Stimulated activated CD8-positive, alpha-beta memory T cell treated with anti-CD3 and anti-CD28 coated beads, Interleukin-7, amount 100 ng/mL, for 48 hours (primary cell): Measurements from ENCODE around the gene DERL3.
"Not testable (repeated sequence)": the region's sequence is repeated elsewhere in the genome, so short reads cannot be mapped to it uniquely, and the experiment has no call there.

ENCODE experiments used
- DNase-seq, 2 donors: peaks; one replicate each; pipeline ENCODE4 v3.0.0-alpha.2; 2020; ENCODE audit warnings: low read depth in 1 of 2; ENCODE audit errors: extremely low read depth in 1 of 2

The DERL3 gene

DNA sequence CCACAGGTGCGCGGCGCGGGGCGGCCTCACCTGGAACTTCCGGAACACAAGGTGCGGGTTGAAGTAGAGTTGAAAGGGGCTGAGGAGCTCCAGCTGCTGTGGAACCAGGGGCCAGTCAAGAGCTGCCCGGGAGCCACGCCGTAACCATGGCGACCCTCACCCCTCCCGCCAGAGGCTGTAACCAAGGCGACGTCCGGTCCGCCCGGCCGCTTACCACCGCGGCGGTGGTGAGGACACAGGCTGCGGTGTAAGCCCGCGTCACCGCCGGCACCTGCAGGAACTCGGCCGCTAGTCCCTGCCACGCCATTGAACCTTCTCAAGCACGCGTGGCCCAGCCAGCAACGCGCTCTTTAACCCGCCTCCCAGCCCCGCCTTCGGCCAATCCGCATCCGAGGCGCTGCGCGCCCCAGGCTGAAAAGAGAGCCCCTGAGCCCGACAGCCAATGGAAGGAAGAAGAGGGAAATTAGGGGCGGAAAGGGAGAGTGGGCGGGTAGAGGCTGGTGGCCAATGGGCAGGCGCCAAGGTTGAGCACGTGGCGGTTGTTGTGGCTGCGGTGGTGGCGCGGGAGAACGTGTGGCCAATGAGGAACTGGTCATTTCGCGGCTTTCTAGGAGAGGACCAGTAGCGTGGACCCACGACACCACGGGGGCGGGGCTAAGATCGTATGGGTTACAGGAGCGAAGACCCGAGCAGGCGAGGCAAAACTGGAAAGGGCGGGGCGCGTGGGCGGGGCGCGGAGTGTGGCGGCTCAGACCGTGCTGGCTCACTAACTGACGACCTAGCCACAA is at the start of gene DERL3:
Gene DERL3, minus strand, starts transcription at position 326 of the 788 bp plus-strand sequence. Its CDS starts 19 bp downstream, at position 307.
- DNase-seq = peak; percentile 94 to 98

DNA sequence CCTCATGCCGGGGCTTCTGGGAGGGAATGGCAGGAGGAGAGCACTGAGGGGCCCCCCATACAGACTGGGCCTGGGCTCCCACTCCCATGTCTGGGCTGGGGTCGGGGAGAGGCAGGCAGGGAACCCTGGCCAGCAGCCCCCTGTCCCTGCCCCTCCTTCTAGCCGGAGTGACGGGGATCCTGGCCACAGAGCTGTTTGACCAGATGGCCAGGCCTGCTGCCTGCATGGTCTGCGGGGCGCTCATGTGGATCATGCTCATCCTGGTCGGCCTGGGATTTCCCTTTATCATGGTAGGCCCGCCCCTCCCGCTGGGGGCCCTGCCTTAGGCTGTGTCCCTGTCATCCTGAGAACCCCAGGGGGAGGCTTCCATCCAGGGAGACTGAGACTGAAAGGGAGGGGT is 45.3 kb upstream of the DERL3 start:
- DNase-seq = no peak

DNA sequence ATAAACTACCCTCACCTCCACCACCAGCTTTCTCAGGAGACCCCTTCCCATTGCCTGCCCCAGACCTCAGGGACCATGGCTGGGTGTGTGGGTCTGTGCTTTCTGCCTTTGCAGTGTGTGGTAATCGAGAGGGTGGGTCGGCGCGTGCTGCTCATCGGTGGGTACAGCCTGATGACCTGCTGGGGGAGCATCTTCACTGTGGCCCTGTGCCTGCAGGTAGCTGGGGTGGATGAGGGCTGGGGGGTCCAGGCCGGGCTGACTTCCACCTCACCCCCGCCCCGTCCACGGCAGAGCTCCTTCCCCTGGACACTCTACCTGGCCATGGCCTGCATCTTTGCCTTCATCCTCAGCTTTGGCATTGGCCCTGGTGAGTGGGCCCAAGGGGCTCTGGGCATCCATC is 44.9 kb upstream of the DERL3 start:
- no peak for DNase-seq

DNA sequence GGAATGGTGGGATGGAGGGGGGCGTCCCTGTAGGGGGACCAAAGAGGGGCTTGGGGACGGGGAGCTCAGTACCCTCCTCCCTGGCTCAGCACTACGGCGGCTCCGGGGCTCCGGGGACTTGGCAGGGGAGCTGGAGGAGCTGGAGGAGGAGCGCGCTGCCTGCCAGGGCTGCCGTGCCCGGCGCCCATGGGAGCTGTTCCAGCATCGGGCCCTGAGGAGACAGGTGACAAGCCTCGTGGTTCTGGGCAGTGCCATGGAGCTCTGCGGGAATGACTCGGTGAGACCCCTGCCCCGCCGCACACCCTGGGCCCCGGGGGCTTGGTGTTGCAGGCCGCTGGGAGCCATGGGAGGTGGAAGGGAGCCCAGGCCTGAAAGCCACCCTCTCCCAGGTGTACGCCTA is 43.6 kb upstream of the DERL3 start:
- no peak for DNase-seq

DNA sequence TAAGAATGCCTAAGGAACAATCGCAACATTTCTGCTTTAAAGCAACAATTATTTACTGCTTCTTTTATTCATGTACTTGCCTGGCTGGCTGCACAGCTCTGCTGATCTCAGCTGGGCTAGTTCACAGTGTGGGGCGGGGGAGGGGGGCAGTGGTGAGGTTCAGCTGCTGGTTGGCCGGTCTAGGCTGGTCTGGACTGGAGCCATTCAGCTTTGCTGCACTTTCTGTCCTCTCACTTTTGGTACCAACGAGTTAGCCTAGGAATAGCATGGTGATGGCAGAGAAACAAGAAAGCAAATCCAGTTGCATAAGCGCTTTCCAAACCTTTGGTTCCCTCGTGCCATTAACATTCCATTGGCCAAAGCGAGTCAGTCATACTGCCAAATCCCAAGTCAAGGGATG is 39.4 kb upstream of the DERL3 start:
- no peak for DNase-seq

DNA sequence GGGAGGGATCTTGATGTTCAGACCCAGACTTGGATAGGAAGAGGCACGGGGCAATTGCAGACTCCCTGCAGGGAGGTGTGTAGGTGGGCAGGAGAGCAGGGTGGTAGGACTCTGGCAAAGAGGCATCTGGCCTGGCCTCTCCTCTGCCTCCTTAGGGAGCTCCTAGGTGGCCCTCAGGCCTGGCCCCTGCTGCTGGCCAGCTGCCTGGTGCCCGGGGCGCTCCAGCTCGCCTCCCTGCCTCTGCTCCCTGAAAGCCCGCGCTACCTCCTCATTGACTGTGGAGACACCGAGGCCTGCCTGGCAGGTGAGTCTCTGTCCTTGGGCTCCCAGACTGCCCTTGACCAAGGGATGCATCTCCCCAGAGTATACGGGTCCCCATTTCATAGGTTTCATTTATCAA is 38.8 kb upstream of the DERL3 start:
- DNase-seq = no peak

DNA sequence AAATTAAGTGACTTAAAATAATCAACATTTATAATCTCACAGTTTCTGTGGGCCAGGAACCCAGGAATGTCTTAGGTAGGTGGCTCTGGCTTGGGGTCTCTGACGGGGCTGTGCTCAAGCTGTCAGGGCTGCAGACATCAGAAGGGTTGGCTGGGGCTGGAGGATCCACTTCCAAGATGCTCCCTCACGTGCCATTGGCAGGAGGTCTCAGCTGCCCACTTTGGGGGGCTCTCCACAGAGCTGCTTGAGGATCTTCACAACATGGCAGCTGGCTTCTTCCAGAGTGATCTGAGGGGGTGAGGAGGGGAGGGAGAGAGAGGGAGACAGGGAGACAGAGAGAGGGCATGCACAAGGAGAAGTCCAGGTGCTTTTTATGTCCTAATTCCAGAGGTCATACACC is 37.0 kb upstream of the DERL3 start:
- DNase-seq = no peak

DNA sequence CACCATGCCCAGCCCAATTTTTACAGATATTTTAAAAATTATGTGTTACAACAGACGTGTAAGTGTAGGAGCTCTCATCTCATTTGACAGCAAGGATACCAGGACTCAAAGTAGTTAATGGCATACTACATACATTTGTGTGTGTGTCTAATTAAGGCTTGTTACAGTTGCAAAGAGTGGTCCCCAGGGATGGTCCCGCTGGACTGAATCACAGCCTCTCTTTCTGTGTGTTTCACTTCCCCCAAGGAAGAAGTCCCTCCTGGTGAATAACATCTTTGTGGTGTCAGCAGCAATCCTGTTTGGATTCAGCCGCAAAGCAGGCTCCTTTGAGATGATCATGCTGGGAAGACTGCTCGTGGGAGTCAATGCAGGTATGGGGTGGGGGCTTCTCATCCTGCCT is 36.1 kb upstream of the DERL3 start:
- no peak for DNase-seq

DNA sequence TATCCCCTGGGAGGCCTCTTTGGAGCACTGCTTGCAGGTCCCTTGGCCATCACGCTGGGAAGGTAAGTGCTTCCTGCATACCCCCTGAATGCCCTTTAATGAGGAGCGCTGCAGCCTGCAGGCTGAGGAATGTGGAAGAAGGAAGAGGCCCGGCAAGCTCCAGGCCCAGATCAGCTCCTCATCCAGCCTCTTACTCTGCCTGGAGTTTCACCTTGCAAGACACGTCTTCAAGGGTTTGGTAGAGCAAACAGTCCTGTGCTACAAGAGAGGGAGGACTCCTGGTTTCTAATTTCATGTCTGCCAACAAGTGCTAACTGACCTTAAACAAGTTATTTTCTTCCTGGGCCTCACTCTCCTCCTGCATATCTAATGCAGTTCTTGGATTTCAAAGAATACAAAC is 29.8 kb upstream of the DERL3 start:
- no peak for DNase-seq

DNA sequence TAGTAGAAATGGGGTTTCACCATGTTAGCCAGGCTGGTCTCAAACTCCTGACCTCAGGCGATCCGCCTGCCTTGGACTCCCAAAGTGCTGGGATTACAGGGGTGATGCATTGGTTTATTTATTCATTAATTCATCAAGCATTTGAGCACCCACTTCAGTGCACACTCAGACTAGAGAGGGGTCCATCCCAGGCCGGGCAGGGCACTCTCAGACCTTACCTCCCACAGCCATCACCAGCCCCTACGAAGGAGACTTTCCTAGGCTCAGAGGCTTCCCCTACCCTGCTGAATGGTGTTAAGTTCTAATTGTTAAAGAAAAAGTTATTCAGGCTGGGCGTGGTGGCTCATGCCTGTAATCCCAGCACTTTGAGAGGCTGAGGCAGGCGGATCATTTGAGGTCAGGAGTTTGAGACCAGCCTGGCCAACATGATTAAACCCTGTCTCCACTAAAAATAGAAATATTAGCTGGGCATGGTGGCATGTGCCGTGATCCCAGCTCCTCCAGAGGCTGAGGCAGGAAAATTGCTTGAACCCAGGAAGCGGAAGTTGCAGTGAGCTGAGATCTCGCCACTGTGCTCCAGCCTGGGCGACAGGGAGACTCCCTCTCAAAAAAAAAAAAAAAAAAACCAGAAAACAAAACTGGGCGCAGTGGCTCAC is 25.8 kb upstream of the DERL3 start:
- not testable (repeated sequence) for DNase-seq

DNA sequence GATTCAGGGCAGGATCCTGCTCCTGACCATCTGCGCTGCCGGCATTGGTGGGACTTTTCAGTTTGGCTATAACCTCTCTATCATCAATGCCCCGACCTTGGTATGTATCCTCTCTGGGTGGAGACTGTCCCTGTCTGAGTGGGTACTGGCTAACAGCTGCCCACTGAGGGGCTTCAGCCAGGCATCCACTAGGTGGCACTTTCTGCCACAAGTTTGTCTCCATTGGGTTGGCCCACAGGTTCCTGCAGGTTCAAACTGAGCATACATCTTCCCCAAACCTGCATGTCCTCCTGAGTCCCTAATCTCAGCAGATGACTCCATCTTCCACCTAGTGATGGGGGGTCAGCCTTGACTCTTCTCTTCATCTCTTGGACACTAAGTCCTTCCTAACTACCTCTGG is 23.3 kb upstream of the DERL3 start:
- DNase-seq = peak in 1 of 2 donors; percentile 43

DNA sequence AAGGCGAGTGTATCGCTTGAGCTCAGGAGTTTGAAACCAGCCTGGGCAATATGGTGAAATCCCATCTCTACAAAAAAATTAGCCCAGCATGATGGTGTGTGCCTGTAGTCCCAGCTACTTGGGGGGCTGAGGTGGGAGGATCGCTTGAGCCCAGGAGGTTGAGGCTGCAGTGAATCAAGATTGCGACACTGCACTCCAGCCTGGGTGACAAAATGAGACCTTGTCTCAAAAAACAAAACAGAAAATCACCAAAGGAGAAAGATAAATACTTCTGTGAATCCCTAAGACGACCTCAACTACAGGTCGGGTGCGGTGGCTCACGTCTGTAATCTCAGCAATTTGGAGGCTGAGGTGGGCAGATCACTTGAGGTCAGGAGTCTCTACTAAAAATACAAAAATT is 21.4 kb upstream of the DERL3 start:
- not testable (repeated sequence) for DNase-seq

DNA sequence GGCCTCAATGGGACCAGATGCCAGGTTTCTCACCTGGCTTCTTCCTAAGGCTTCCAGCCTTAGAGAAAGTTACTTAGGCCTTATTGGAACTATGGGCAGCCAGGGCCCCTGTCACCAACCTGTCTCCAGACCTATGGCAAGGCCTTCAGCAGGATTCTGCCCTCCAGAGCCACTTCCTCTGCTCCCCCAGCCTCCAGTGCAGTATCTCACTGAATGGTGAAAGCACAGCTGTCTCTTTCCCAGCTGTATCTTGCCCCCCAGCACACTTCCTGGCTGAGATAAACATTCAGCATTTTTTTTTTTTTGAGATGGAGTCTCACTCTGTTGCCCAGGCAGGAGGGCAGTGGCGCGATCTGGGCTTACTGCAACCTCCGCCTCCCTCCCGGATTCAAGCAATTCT is 20.4 kb upstream of the DERL3 start:
- DNase-seq = no peak

DNA sequence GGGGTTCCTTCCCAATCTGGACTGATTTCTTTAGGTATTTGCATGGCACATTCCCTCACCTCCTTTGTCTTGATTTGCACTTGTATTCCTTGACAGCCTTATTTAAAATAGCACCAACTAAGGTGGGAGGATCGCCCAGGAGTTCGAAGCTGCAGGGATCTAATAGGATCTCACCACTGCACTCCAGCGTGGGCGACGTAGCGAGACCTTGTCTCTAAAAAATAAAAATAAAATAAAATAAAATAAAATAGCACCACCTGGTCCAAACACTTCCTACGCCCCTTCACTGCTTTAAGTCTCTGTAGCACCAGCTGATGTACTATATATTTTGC is 19.6 kb upstream of the DERL3 start:
- DNase-seq = no peak

DNA sequence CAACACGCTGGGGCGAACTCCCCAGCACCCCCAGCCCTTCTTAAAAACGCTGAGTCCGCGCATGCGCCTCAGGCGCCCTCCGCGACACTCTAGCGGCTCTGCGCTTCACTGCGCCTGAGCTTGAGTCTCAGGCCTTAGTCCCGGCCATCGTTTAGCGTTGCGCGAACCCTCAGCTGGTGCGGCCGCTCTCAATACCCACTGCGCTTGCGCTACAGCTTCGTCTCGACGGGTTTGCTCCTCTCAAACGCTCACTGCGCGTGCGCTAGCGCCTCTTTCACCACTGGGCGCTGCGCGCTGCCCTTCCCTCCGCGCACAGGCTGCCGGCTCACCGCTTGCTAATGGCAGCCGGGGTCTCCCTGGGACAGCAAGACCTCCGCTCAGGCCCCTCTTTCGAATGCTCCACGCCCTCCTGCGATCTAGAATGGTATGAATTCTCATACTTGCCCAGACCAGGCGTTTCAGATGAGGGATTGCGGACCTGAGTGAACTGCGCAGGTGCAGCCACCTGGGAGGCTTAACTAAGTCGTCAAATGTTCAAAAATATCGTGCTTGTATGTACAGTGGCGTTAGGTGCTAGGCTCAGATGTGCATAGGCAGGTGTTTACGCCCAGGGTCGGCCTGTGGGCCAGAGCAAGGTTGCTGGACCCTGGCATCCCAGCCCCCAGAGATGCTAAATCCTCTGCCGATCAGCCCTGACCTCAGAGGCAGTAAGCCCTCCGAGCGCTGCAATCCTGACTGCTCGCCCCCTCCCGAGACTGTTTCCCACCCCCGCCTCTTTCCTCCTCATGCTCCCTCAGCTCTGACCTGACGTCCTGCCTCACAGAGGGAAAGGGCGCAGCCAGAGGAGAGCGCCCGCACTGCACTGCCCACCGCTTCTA is 19.0 kb upstream of the DERL3 start, which contains the start of gene SLC2A11:
Gene SLC2A11, plus strand, starts transcription at position 270 of the 878 bp plus-strand sequence. Its CDS starts 125 bp downstream, at position 395.
- DNase-seq = peak; percentile 86 to 95

DNA sequence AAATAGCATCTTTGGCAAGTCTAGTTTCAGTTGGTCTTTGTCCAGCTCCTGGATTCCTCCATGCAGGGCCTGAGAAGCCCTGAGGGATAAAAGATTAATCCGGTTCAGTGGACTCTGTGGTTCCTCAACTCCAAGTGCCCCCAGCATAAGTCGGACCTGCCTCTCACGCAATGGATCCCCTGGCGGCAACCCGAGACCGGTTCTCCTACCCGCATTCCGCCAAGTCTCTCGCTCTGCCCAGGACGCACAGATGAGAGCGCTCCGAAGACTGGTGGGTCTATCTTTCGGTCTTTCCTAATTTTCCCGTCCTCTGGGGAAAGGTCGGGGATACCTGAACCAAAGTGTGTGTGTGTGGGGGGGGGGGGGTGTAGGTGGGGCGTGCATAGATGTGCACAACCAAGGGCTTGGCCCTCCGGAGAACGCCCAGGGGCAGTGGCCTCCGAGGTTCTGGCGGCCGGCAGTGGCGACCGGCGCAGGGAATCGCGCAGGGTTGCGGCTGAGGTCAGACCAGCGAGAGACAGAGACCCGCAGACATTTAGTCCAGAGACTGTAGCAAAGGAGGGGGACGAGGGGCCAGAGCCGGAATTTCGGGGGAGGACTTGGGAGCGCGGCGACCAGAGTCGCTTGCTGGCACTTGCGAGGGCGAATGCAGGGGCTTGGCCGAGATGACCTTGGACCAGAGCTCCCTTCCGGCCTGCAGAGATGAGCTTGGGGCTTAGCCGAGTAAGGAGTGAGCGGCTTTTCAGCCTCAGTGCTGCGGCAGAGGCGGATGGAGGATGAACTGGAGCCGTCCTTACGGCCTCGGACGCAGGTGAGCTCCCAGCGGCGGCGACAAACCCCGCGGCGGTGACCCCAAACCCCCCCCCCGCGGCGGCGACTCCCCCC is 18.2 kb upstream of the DERL3 start:
- no peak for DNase-seq

DNA sequence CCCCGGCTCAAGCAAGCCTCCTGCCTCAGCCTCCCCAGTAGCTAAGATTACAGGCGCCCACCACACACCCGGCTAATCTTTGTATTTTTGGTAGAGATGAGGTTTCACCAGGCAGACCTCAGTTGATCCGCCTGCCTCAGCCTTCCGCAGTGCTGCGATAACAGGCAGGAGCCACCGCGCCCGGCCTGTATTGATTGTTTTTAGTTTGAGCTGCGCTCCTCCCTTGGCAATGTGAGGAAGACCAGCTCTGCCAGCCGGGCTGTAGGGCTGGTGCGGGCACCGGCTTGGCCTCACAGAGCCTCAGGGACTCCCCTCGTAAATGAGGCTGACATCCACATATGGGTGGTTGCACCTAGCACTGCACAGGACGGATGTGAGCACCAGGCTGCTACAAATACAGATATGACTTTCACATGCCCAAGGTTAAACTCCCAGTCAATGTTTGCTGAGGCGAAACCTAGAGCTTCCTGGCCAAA is 11.4 kb upstream of the DERL3 start:
- DNase-seq = no peak

DNA sequence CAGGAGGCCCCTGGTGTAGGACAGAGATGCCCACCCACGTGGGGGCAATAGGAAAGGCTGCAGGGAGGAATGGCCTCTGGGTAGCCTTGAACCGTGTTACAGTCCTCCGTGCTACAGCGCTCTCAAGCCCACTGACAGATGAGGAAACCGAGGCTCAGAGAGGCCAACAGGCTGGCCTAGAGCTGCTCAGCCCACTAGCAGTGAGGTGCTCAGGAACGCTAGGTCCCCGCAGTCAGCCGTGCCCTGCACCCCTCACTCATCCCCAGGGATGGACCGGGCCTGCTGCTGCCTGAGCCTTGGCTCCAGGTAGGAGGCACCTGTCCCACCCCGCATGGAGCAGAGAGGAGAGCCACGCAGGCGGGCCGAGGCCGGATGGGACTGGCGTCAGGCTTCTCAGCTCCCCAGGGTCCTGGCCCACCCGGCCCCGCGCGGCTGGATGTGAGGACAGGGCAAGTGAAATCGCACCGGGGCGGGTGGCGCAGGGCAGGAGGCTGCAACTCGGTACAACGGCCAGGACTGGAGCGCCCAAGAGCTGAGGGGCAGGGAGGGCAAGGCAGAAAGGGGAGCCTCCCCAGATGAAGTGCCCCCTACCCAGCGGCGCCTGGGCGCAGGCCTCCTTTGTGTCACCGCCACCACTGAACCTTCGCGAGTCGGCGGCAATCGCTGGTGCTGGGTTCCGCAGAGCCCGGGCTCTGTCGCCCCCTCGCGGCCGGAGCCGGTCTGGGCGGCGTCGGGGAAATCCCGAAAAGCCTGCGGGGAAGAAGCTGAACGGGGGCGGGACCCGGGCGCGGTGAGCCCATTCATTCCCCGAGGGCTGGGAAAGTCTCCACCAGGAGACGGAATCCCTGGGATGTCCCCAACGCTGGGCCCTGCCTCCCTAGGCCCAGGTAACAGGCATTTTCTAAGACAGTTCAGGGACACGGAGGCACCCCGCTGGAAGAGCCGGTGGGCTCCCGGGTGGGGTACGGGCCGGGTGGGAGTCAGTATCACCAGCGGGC is 10.5 kb upstream of the DERL3 start:
- peak; percentile 56 to 73 for DNase-seq
